ENCODE results near the gene CCDC124. TPM values are rescaled to one million over a fixed set of nuclear protein-coding genes. Genes with fewer than 3 reads are reported as not detected.

Gene CCDC124
- total and polyA plus RNA-seq, 11 donors = 45.4 to 195 (median 71.8) TPM

DNA sequence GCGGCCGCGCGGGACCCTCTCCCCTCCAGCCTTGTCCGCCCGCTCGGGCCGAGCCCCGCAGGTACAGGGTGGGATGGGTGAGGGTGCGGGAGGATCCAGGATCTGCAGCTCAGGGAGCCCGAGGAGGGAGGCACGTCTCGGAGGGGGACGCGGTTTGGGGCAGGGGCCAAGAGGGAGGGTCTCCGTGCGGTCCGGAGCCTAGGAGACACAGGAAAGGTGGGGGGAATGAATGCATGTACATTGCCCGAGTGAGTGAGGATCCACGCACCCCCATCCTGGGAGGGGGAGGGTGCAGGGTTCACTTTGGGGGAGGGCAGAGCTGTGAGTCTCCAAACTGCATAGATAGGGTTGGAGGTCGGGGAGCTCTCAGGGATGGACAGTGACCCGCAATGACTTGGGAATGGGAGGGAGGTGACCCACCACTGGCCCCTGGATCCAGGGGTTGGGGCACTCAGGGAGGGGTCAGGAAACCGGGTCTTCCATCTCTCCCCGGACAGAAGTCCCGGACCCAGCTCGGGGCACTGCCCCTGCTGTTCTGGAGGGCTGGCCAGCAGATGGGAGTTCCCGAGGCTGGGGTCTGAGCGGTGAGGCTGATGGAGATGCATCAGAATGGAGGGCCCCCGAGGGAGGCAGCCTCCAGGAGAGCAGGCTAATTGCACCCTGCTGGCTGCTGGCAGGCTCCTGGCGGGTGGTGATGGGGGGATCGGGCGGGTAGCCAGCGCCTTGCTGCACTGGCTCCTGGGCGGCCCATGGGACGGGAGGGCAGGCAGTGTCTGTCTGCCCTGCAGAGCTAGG, 34.6 kb downstream of the CCDC124 start:
- intact Hi-C loops (cut with DNase I) = no loop called here
- WGBS, 4 donors = 0 to 9% (median 6%) methylated on average over 14 to 35 of the region's 35 CpGs
- peak overlapping the region in 2 of 12 donors; percentile 21 to 25 for H3K4me3 ChIP-seq
- H3K27ac ChIP-seq = no peak overlapping the region
- peaks cover 7 to 75% (median 35%) of the 10 kb centered on the region in 9 donors for H3K27me3 ChIP-seq
- H3K4me1 ChIP-seq = peaks cover 0 to 16% (median 0%) of the 10 kb centered on the region in 12 donors
- no peak for TF ChIP-seq POLR2A (IDR thresholded peaks at IDR 0.05)
- no peak for TF ChIP-seq CTCF (IDR thresholded peaks at IDR 0.05)
- ATAC-seq (no peak), DNase-seq (no peak)
- H3K9me3 ChIP-seq = no peaks in the 10 kb centered on the region
- no peaks in the 10 kb centered on the region for H3K36me3 ChIP-seq

DNA sequence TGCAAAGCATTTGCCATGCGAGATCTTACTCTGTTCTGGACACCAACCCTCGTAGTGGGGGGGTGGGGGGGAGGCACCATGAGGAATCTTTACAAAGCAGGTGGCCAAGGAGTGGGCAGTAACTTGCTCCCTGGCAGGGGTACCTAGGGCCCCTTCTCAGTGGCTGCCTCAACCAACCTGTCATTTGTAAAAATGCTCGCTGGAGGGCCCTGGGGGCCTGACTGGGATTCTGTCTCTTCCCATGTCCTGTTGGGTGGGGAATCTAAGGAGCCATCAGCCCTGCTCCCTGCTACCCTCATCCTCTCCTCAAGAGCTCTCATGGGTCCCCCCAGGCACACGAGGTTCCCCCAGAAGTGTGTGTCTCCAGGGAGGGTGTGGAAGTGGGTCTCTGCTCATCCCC, 35.5 kb downstream of the CCDC124 start:
- Histone ChIP-seq H3K36me3 (no peaks in the 10 kb centered on the region), H3K4me3 (no peak overlapping the region), H3K27ac (no peak overlapping the region), H3K4me1 (peaks cover 0 to 16% (median 0%) of the 10 kb centered on the region in 12 donors), H3K9me3 (no peaks in the 10 kb centered on the region), H3K27me3 (peaks cover 7 to 72% (median 33%) of the 10 kb centered on the region in 9 donors)
- ATAC-seq (no peak), DNase-seq (no peak)
- TF ChIP-seq POLR2A (IDR thresholded peaks at IDR 0.05) (no peak), CTCF (IDR thresholded peaks at IDR 0.05) (no peak)
- WGBS, 4 donors = 56 to 72% (median 62%) methylated on average over 2 to 4 of the region's 4 CpGs
- intact Hi-C loops (cut with DNase I) = no loop called here

- Histone ChIP-seq H3K36me3 (no peaks in the 10 kb centered on the region), H3K4me3 (no peak overlapping the region), H3K4me1 (peaks cover 0 to 16% (median 0%) of the 10 kb centered on the region in 12 donors), H3K9me3 (no peaks in the 10 kb centered on the region), H3K27me3 (peaks cover 7 to 63% (median 24%) of the 10 kb centered on the region in 9 donors), H3K27ac (no peak overlapping the region)
- ATAC-seq (no peak), DNase-seq (no peak)
- WGBS, 4 donors = 75 to 87% (median 84%) methylated on average over 16 to 19 of the region's 19 CpGs
- intact Hi-C loops (cut with DNase I) = no loop called here
- TF ChIP-seq CTCF (IDR thresholded peaks at IDR 0.05) = no peak
- TF ChIP-seq POLR2A (IDR thresholded peaks at IDR 0.05) = no peak
These were observed 36.4 kb downstream of the CCDC124 start for GRCh38 chr19:17969096-17969792.

- H3K27me3 ChIP-seq = peaks cover 2 to 41% (median 11%) of the 10 kb centered on the region in 9 donors
These were observed 39.4 kb downstream of the CCDC124 start for GRCh38 chr19:17972230-17972629.

More at GRCh38 chr19:17972230-17972629, 39.4 kb downstream of the CCDC124 start:
- H3K4me3 ChIP-seq = no peak overlapping the region
- H3K9me3 ChIP-seq = no peaks in the 10 kb centered on the region
- TF ChIP-seq CTCF (IDR thresholded peaks at IDR 0.05) (no peak), POLR2A (IDR thresholded peaks at IDR 0.05) (no peak)
- H3K36me3 ChIP-seq = no peaks in the 10 kb centered on the region
- WGBS, 4 donors = 76 to 88% (median 85%) methylated on average over 1 of the region's 1 CpG
- peaks cover 0 to 6% (median 0%) of the 10 kb centered on the region in 12 donors for H3K4me1 ChIP-seq
- DNase-seq (no peak), ATAC-seq (no peak)
- H3K27ac ChIP-seq = no peak overlapping the region
- intact Hi-C loops (cut with DNase I) = no loop called here
